HEK293 (cell line): Measurements from ENCODE around the gene ADPRH.

Source experiments
- CTCF ChIA-PET: fragments of 350-600 bp; formaldehyde crosslinking; extraction: SDS; loops from one replicate; lab custom pipeline; 2021; ENCODE audit warnings: antibody characterized with exemption; lab: Yijun Ruan, JAX
- POLR2A ChIA-PET: fragments of 300-600 bp; formaldehyde crosslinking; extraction: SDS; loops from one replicate; lab custom pipeline; 2020; ENCODE audit warnings: antibody characterized with exemption, inconsistent platforms; lab: Yijun Ruan, JAX
- H3K27ac ChIP-seq: fragments of 200-500 bp; sonication (Bioruptor generic); 2 replicates; pipeline ENCODE4 v1.5.1; 2014; ENCODE audit warnings: low read depth, low read length, control low read depth, inconsistent platforms; ENCODE audit errors: extremely low read depth
- H3K36me3 ChIP-seq, 2 experiments: fragments of 200-500 bp in 1 of 2; sonication (Bioruptor generic) in 1 of 2; 1 replicate in 1 of 2; 2 replicates in 1 of 2; pipeline ENCODE4 v1.5.1; 2014 to 2017; ENCODE audit warnings: inconsistent platforms in 2 of 2, low read length in 2 of 2; ENCODE audit not compliant: control insufficient read depth in 2 of 2, insufficient read depth in 1 of 2
- H3K4me1 ChIP-seq: fragments of 200-500 bp; sonication (Bioruptor generic); 2 replicates; pipeline ENCODE4 v1.5.1; 2014; ENCODE audit warnings: mild to moderate bottlenecking, low read length, inconsistent platforms; ENCODE audit not compliant: control insufficient read depth, insufficient read depth
- H3K4me3 ChIP-seq: 2 replicates; pipeline ENCODE4 v1.5.1; 2011; ENCODE audit warnings: low read depth, mild to moderate bottlenecking, control low read depth, low read length, moderate library complexity
- H3K9me3 ChIP-seq: fragments of 200-500 bp; sonication (Bioruptor generic); 2 replicates; pipeline ENCODE4 v1.5.1; 2014; ENCODE audit warnings: low read depth, low read length, inconsistent platforms; ENCODE audit not compliant: control insufficient read depth, insufficient read depth
- FEZF1 ChIP-seq: fragments of 450-650 bp; formaldehyde crosslinking; IDR thresholded peaks from 2 replicates; pipeline ENCODE4 v1.5.1; 2016; ENCODE audit warnings: missing biosample characterization, missing genetic modification characterization
- HOXC10 ChIP-seq: sonication (generic); formaldehyde crosslinking; IDR thresholded peaks from 2 replicates; pipeline ENCODE4 v1.8.1; 2023; ENCODE audit warnings: mild to moderate bottlenecking, missing genetic modification reagents
- MYNN ChIP-seq: fragments of 450-650 bp; formaldehyde crosslinking; IDR thresholded peaks from 2 replicates; pipeline ENCODE4 v1.5.1; 2016; ENCODE audit warnings: missing biosample characterization, missing genetic modification characterization, borderline replicate concordance
- TCF7L2 ChIP-seq: IDR thresholded peaks from 2 replicates; pipeline ENCODE4 v1.6.1; 2011; ENCODE audit warnings: low read depth, mild to moderate bottlenecking, inconsistent platforms, low read length, moderate library complexity, borderline replicate concordance
- ZBTB20 ChIP-seq: fragments of 450-650 bp; formaldehyde crosslinking; IDR thresholded peaks from 2 replicates; pipeline ENCODE4 v1.5.1; 2016; ENCODE audit warnings: missing biosample characterization, missing genetic modification characterization
- ZBTB44 ChIP-seq: fragments of 450-650 bp; IDR thresholded peaks from 2 replicates; pipeline ENCODE4 v1.5.1; 2018; ENCODE audit warnings: missing biosample characterization, mild to moderate bottlenecking, missing genetic modification characterization
- ZFP69B ChIP-seq: fragments of 450-650 bp; formaldehyde crosslinking; IDR thresholded peaks from 2 replicates; pipeline ENCODE4 v1.5.1; 2016; ENCODE audit warnings: missing biosample characterization, missing genetic modification characterization
- ZNF138 ChIP-seq: fragments of 450-650 bp; formaldehyde crosslinking; IDR thresholded peaks from 2 replicates; pipeline ENCODE4 v1.5.1; 2016; ENCODE audit warnings: missing biosample characterization, missing genetic modification characterization, borderline replicate concordance
- ZNF140 ChIP-seq: fragments of 450-650 bp; formaldehyde crosslinking; IDR thresholded peaks from 2 replicates; pipeline ENCODE4 v1.5.1; 2016; ENCODE audit warnings: missing biosample characterization, missing genetic modification characterization
- ZNF155 ChIP-seq: fragments of 450-650 bp; formaldehyde crosslinking; IDR thresholded peaks from 2 replicates; pipeline ENCODE4 v1.5.1; 2016; ENCODE audit warnings: missing biosample characterization, missing genetic modification characterization
- ZNF174 ChIP-seq: fragments of 450-650 bp; formaldehyde crosslinking; IDR thresholded peaks from 2 replicates; pipeline ENCODE4 v1.5.0; 2017; ENCODE audit warnings: missing biosample characterization, mild to moderate bottlenecking, missing genetic modification characterization
- ZNF19 ChIP-seq: fragments of 450-650 bp; formaldehyde crosslinking; IDR thresholded peaks from 2 replicates; pipeline ENCODE4; 2016; ENCODE audit warnings: missing biosample characterization, missing genetic modification characterization, low read depth
- ZNF214 ChIP-seq: fragments of 450-650 bp; formaldehyde crosslinking; IDR thresholded peaks from 2 replicates; pipeline ENCODE4 v1.5.1; 2017; ENCODE audit warnings: missing biosample characterization, mild to moderate bottlenecking, missing genetic modification characterization, borderline replicate concordance
- ZNF341 ChIP-seq: fragments of 450-650 bp; formaldehyde crosslinking; IDR thresholded peaks from 2 replicates; pipeline ENCODE4; 2016; ENCODE audit warnings: low read depth, missing biosample characterization, missing genetic modification characterization
- ZNF350 ChIP-seq: fragments of 450-650 bp; formaldehyde crosslinking; IDR thresholded peaks from 2 replicates; pipeline ENCODE4 v1.5.0; 2017; ENCODE audit warnings: missing biosample characterization, mild to moderate bottlenecking, missing genetic modification characterization
- ZNF354C ChIP-seq: fragments of 450-650 bp; formaldehyde crosslinking; IDR thresholded peaks from 2 replicates; pipeline ENCODE4 v1.5.1; 2016; ENCODE audit warnings: missing biosample characterization, missing genetic modification characterization, low read depth, borderline replicate concordance
- ZNF501 ChIP-seq: fragments of 450-650 bp; formaldehyde crosslinking; IDR thresholded peaks from 2 replicates; pipeline ENCODE4 v1.5.1; 2016; ENCODE audit warnings: missing biosample characterization, missing genetic modification characterization
- ZNF530 ChIP-seq: fragments of 450-650 bp; formaldehyde crosslinking; IDR thresholded peaks from 2 replicates; pipeline ENCODE4 v1.5.1; 2016; ENCODE audit warnings: low read depth, missing biosample characterization, missing genetic modification characterization
- ZNF626 ChIP-seq: fragments of 450-650 bp; sonication (Bioruptor Pico); formaldehyde crosslinking; IDR thresholded peaks from 2 replicates; pipeline ENCODE4 v1.5.1; 2018; ENCODE audit warnings: missing biosample characterization, missing genetic modification characterization, inconsistent platforms
- ZNF707 ChIP-seq: fragments of 450-650 bp; formaldehyde crosslinking; IDR thresholded peaks from 2 replicates; pipeline ENCODE4 v1.5.1; 2016; ENCODE audit warnings: missing biosample characterization, missing genetic modification characterization
- ZNF768 ChIP-seq: fragments of 450-650 bp; formaldehyde crosslinking; IDR thresholded peaks from 2 replicates; pipeline ENCODE4 v1.5.1; 2018; ENCODE audit warnings: missing biosample characterization, mild to moderate bottlenecking, missing genetic modification characterization
- ZNF776 ChIP-seq: fragments of 450-650 bp; formaldehyde crosslinking; IDR thresholded peaks from 2 replicates; pipeline ENCODE4 v1.5.0; 2017; ENCODE audit warnings: missing biosample characterization, missing genetic modification characterization, borderline replicate concordance
- ZNF785 ChIP-seq: fragments of 450-650 bp; formaldehyde crosslinking; IDR thresholded peaks from 2 replicates; pipeline ENCODE4 v1.5.1; 2016; ENCODE audit warnings: missing biosample characterization, missing genetic modification characterization
- ZNF791 ChIP-seq: fragments of 450-650 bp; formaldehyde crosslinking; IDR thresholded peaks from 2 replicates; pipeline ENCODE4 v1.5.1; 2016; ENCODE audit warnings: missing biosample characterization, missing genetic modification characterization
- TF ChIP-seq, protein P1 (sequence below): fragments of 450-650 bp; formaldehyde crosslinking; IDR thresholded peaks from 2 replicates; pipeline ENCODE4 v1.5.1; 2016; ENCODE audit warnings: missing biosample characterization, missing genetic modification characterization
- TF ChIP-seq, protein P2 (sequence below): fragments of 450-650 bp; formaldehyde crosslinking; IDR thresholded peaks from 2 replicates; pipeline ENCODE4 v1.5.1; 2017; ENCODE audit warnings: missing biosample characterization, missing genetic modification characterization

Gene ADPRH

GRCh38 chr3:119632216-119632615 is 52.9 kb downstream of the ADPRH start:
- POLR2A ChIA-PET = no interaction called here
- no peaks in the 10 kb centered on the region for H3K36me3 ChIP-seq
- no peak overlapping the region for H3K4me3 ChIP-seq
- TF ChIP-seq ZNF707 (tag by site-specific recombination) (no peak), HOXC10 (CRISPR knock-in tag) (no peak), ZBTB44 (tag by site-specific recombination) (no peak), ZNF214 (tag by site-specific recombination) (no peak), MYNN (tag by site-specific recombination) (no peak), ZNF350 (tag by site-specific recombination) (no peak), ZFP69B (no peak), ZNF19 (tag by site-specific recombination) (no peak), ZBTB20 (tag by site-specific recombination) (no peak), ZNF791 (tag by site-specific recombination) (no peak), FEZF1 (tag by site-specific recombination) (no peak), TCF7L2 (no peak), ZNF785 (tag by site-specific recombination) (no peak), ZNF530 (tag by site-specific recombination) (no peak), ZNF501 (no peak)
- TF ChIP-seq, all 188 proteins: peak for 0
- Histone ChIP-seq H3K4me1 (no peaks in the 10 kb centered on the region), H3K9me3 (no peaks in the 10 kb centered on the region), H3K27ac (no peak overlapping the region)
- CTCF ChIA-PET = interaction anchor here (0.6 kb wide), 1 partner anchor 94 kb away, joined by 3 read pairs; no protein-coding TSS in a partner anchor

GRCh38 chr3:119632829-119633228 is 53.5 kb downstream of the ADPRH start:
- Histone ChIP-seq H3K4me1 (no peaks in the 10 kb centered on the region), H3K4me3 (no peak overlapping the region), H3K36me3 (no peaks in the 10 kb centered on the region), H3K9me3 (no peaks in the 10 kb centered on the region), H3K27ac (no peak overlapping the region)
- TF ChIP-seq, protein P1, sequence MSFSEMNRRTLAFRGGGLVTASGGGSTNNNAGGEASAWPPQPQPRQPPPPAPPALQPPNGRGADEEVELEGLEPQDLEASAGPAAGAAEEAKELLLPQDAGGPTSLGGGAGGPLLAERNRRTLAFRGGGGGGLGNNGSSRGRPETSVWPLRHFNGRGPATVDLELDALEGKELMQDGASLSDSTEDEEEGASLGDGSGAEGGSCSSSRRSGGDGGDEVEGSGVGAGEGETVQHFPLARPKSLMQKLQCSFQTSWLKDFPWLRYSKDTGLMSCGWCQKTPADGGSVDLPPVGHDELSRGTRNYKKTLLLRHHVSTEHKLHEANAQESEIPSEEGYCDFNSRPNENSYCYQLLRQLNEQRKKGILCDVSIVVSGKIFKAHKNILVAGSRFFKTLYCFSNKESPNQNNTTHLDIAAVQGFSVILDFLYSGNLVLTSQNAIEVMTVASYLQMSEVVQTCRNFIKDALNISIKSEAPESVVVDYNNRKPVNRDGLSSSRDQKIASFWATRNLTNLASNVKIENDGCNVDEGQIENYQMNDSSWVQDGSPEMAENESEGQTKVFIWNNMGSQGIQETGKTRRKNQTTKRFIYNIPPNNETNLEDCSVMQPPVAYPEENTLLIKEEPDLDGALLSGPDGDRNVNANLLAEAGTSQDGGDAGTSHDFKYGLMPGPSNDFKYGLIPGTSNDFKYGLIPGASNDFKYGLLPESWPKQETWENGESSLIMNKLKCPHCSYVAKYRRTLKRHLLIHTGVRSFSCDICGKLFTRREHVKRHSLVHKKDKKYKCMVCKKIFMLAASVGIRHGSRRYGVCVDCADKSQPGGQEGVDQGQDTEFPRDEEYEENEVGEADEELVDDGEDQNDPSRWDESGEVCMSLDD (tag by site-specific recombination) = no peak
- ChIA-PET CTCF (no interaction called here), POLR2A (no interaction called here)

DNA sequence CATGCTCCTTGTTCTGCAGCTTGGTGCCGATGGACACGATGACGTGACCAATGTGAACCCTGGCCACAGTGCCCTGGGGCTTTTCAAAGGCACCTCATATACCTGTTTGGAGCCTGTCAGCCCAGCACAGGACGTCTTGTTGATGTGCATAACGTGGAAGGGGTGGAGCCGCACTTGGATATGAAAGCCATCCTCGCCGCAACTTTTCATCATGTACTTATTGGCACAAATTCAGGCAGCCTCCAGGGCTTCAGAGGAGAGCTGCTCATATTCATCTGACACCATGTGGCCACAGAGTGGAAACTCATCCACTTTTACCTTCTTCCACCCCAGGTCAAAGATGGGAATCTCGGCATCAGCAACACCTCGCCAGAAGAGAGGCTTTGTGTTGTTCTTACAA is 56.4 kb downstream of the ADPRH start:
- ChIA-PET POLR2A (no interaction called here), CTCF (no interaction called here)
- H3K4me1 ChIP-seq = no peaks in the 10 kb centered on the region
- no peak overlapping the region for H3K27ac ChIP-seq
- no peaks in the 10 kb centered on the region for H3K9me3 ChIP-seq
- no peaks in the 10 kb centered on the region for H3K36me3 ChIP-seq
- H3K4me3 ChIP-seq = no peak overlapping the region
- TF ChIP-seq, protein P2, sequence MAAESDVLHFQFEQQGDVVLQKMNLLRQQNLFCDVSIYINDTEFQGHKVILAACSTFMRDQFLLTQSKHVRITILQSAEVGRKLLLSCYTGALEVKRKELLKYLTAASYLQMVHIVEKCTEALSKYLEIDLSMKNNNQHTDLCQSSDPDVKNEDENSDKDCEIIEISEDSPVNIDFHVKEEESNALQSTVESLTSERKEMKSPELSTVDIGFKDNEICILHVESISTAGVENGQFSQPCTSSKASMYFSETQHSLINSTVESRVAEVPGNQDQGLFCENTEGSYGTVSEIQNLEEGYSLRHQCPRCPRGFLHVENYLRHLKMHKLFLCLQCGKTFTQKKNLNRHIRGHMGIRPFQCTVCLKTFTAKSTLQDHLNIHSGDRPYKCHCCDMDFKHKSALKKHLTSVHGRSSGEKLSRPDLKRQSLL (tag by site-specific recombination) = no peak
- TF ChIP-seq ZNF354C (no peak), ZNF155 (tag by site-specific recombination) (no peak), ZNF768 (no peak), ZNF140 (tag by site-specific recombination) (no peak), ZNF776 (no peak), ZNF174 (tag by site-specific recombination) (no peak), ZNF138 (tag by site-specific recombination) (no peak), HOXC10 (CRISPR knock-in tag) (no peak), ZNF626 (no peak), ZNF341 (no peak)
